ENCODE data around the gene GNB1. TPM values are rescaled to one million over a fixed set of nuclear protein-coding genes. Genes with fewer than 3 reads are reported as not detected.

The GNB1 gene
- total and polyA plus RNA-seq, 9 of the 15 experiments (the other 6 are each of a cell fraction or from before 2014, with no cell fraction given) = 34.3 to 388 (median 114) TPM

- peak in 1 of 2 experiments; percentile 21; a peak in 1 of 4 replicates for TF ChIP-seq UBTF (IDR thresholded peaks at IDR 0.05; ENCODE audit: borderline replicate concordance in 1 of 2, low read depth in 2 of 2, low read length in 2 of 2)
- peak; percentile 47 for TF ChIP-seq FIP1L1 (IDR thresholded peaks at IDR 0.05; ENCODE audit: low read depth, low read length, poor library complexity, severe bottlenecking)
- TF ChIP-seq SMAD3 (CRISPR knock-in tag; conservative IDR thresholded peaks at IDR 0.05) = no peak
- TF ChIP-seq CEBPG (CRISPR knock-in tag; IDR thresholded peaks at IDR 0.05) = no peak
- TF ChIP-seq CEBPG (tag; conservative IDR thresholded peaks at IDR 0.05 in 1 of 2, IDR thresholded peaks at IDR 0.05 in 1 of 2) = no peak
- no peak for TF ChIP-seq ZNF57 (CRISPR knock-in tag; IDR thresholded peaks at IDR 0.05)
- no peak for TF ChIP-seq MXI1 (IDR thresholded peaks at IDR 0.05; ENCODE audit: low read depth, low read length)
- TF ChIP-seq E2F4 (CRISPR knock-in tag; IDR thresholded peaks at IDR 0.05; ENCODE audit: low read depth) = no peak
- no peak for TF ChIP-seq FOXJ2 (tag; IDR thresholded peaks at IDR 0.05)
- peak; percentile 57 for TF ChIP-seq U2AF1 (optimal IDR thresholded peaks at IDR 0.05; ENCODE audit: low read depth, low read length)
- TF ChIP-seq HDAC1 (IDR thresholded peaks at IDR 0.05) = peak in 1 of 2 experiments; percentile 74; a peak in 1 of 4 replicates
- TF ChIP-seq POLR2AphosphoS5 (IDR thresholded peaks at IDR 0.05; ENCODE audit: control insufficient read depth, insufficient read depth, low read depth, low read length) = no peak
- peak; percentile 82 for TF ChIP-seq ZBTB9 (CRISPR knock-in tag; IDR thresholded peaks at IDR 0.05)
- no peak for TF ChIP-seq SRSF9 (IDR thresholded peaks at IDR 0.05; ENCODE audit: borderline replicate concordance, low read depth, low read length)
- no peak for TF ChIP-seq FOXM1 (IDR thresholded peaks at IDR 0.05; ENCODE audit: low read depth)
- TF ChIP-seq FOXM1 (CRISPR knock-in tag; IDR thresholded peaks at IDR 0.05; ENCODE audit: low read depth) = no peak
- peak in 1 of 2 experiments; percentile 55; a peak in 2 of 4 replicates for TF ChIP-seq MNT (conservative IDR thresholded peaks at IDR 0.05)
- peak; percentile 58 for TF ChIP-seq ELF1 (tag; IDR thresholded peaks at IDR 0.05)
- TF ChIP-seq ATF4 (CRISPR knock-in tag; IDR thresholded peaks at IDR 0.05) = no peak
These were observed 911 bp downstream of the GNB1 start (continued) for GRCh38 chr1:1889847-1890505.
